ENCODE data around the gene GLI3.

- TF ChIP-seq ZNF239 (tag by site-specific recombination; IDR thresholded peaks at IDR 0.05), result no peak
- no peak for TF ChIP-seq ZBTB7A (tag by site-specific recombination; IDR thresholded peaks at IDR 0.05; ENCODE audit: low read depth)
- TF ChIP-seq ZNF658 (tag by site-specific recombination; IDR thresholded peaks at IDR 0.05), result no peak
- TF ChIP-seq CTCF (tag by site-specific recombination; IDR thresholded peaks at IDR 0.05), result no peak
- no peak for TF ChIP-seq ZNF138 (tag by site-specific recombination; IDR thresholded peaks at IDR 0.05; ENCODE audit: borderline replicate concordance)
- TF ChIP-seq ZNF513 (tag by site-specific recombination; IDR thresholded peaks at IDR 0.05), result no peak
- no peak for TF ChIP-seq ZNF521 (tag by site-specific recombination; IDR thresholded peaks at IDR 0.05)
- TF ChIP-seq AEBP2 (tag by site-specific recombination; IDR thresholded peaks at IDR 0.05; ENCODE audit: borderline replicate concordance), result no peak
Observed at GRCh38 chr7:42224391-42225003, 12.5 kb downstream of the GLI3 start.
